Superior temporal gyrus (tissue), 1 donor: Measurements from ENCODE around the gene AOX1.
A peak's percentile ranks its signal among the peaks of the same experiment; 100 is the strongest.
"Not testable (repeated sequence)": the region's sequence is repeated elsewhere in the genome, so short reads cannot be mapped to it uniquely, and the experiment has no call there.

Experiments used
- DNase-seq: peaks from one replicate; pipeline ENCODE4 v3.0.0-alpha.2; 2016; ENCODE audit errors: extremely low spot score

Gene AOX1

DNA sequence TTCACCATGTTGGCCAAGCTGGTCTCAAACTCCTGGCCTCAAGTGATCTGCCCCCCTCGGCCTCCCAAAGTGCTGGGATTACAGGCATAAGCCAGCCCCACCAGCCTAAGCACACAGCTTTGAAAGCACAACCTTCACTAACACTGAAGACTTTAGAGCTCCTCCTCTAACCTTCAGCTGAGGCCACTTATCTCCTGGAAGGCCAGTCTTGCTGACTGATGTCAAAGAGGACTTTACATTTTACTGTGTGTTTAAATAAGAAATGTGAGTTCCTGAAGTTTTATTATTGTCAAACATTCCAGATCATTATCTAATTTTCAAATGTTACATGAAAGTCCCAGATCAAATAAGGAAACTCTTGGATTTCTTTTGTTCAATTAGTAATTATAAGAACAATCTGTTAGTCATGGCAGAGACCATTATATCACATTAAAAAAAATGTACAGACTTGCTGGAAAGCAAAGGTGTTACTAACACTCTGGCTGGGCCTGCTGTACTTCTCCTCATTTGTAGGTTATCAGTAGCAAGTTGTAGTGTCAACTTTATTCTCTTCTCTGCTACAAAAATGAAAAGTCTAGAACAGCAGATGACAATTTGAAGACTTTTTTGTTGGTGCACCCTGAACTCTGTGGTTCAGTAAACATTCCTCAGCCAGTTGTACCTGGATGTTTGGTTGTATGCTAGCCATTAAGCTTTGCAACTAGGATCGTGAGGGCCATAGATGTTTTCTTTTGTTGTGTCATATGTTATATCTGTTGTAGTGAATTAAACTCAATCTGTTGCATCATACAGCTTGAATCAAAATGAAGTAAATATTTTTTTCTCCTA, 80.0 kb downstream of the AOX1 start:
- no peak for DNase-seq

DNA sequence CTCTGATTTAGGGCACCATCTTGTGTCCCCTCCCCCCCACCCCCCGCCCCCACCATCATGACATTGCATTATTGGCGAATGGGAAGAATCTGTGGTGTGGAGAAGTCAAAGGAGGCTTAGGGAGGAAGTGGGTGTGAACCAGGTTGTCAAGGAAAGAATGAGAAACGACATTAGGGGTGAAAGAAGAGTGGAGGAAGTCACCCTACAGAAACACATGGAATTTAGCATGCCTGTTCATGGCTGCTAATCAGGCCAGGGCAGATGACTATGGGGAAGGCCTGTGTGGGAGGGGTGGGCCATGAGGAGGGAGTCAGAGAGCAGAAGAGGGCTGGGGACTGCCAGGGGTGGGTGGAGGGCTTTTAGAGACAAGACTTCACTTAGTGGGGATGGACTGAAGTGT, 81.6 kb downstream of the AOX1 start:
- no peak for DNase-seq

- no peak for DNase-seq
Observed at GRCh38 chr2:200668478-200668877, 82.7 kb downstream of the AOX1 start.

GRCh38 chr2:200669308-200669707, 83.5 kb downstream of the AOX1 start:
- no peak for DNase-seq

GRCh38 chr2:200670313-200670712, 84.5 kb downstream of the AOX1 start:
- no peak for DNase-seq

GRCh38 chr2:200670751-200671150, 84.9 kb downstream of the AOX1 start:
- DNase-seq, result no peak

- DNase-seq, result no peak
Observed at GRCh38 chr2:200673191-200673590, 87.4 kb downstream of the AOX1 start.

DNA sequence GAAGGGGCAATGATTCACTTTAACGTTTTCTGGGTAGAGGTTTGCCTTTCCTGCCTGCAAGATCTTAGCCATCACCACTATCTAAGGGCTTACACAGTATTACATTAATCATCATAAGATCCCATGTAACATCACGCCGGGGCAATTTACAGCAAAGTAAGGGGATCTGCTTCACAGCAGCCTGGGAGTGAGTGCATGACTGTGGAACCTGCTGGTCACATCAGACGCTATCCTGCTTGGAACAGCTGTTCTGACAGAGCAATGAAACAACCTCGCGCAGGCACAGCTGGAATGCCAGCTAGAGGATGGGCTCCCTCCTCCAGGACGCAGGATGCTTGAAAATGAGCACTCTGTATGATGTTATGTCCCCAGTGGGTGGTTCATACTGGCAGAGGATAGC, 89.0 kb downstream of the AOX1 start:
- no peak for DNase-seq

DNA sequence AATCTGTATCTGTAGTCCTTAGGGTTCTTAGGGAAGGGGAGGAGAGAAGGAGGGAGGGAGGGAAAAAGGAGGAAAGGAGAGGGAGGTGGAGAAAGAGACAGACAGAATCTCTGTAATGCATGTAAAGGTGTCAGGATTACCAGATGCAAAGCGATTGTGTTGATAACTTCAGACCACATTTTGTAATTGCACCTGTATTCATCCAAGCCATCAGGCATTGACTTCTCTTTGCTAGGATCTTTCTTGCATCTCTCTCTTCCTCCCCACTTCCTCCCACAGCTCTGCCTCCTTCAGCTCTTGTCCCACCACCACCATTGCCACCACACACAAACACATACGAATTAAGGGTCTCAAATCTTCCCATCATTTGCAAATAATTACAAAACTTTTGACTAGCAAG, 91.4 kb downstream of the AOX1 start:
- DNase-seq, result no peak

DNA sequence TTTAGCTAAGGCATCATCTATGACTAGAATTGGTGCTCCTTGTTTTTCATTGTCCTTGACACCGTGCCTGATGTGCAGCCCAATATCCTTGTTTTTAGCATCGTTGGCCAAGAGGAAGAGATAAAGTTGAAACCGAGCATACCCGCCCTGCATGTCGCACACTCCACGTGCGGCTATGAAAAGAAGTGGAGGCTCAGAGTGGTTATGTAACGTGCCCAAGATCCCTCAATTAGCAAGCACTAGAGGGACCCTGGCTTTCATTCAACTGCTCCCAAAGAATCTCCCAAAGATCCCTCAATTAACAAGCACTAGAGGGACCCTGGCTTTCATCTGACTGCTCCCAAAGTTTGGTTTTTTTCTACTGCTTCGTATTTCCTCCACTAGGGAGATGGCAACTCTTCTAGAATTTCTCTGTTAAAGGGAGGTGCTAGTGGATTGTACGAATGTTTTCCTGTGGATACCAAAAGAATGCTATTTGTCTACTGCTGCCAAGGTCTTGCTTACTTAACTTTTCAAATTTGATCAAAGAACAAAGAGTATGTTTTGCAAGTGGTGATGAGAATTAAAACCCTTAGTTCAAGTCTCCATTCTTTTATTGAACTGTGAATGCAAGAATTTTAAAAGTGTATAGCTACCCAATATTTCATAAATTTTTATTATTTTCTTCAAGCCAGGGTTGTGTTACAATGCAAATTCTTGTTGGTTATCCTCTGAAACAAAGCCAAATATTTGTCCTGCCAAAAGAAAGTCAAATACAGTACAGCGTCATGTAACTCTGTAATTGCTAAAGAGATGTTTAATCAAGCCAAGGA, 92.1 kb downstream of the AOX1 start:
- no peak for DNase-seq

DNA sequence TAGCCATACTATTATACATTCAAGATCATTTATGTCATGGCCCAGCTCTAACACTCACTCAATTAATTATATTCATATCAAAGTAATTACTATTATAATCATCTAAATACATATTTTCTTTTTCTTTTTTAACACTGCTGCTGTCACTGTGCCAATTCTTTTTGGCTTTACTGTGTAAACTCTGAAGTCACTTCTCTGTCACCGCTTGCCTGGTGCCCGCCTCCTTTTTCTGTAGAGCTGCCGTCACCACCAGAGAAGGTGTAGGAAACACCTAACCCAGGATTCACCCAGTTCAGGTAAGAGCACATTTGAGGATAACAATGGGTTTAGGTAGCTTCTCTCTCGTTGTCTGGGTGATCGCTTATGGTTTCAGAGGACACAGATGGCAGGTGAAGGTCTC, 93.3 kb downstream of the AOX1 start:
- DNase-seq, result no peak

DNA sequence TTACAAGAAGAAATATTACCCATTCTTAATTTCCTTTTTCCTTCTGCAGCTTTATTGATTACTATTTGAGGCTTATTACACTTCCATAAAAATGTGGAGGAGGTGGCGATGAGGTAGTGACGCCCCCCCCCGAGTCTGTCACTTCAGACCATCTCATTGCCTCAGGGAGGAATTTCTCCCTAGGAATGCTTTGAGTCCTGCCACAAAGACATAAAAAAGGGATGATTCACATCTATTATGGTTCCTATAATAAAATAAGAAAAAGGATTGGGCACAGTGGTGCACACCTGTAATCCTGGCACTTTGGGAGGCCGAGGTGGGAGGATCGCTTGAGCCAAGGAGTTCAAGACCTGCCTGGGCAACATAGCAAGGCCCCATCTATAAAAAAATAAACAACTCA, 93.7 kb downstream of the AOX1 start:
- DNase-seq, result no peak

- no peak for DNase-seq
Observed at GRCh38 chr2:200681697-200682096, 95.9 kb downstream of the AOX1 start.

DNA sequence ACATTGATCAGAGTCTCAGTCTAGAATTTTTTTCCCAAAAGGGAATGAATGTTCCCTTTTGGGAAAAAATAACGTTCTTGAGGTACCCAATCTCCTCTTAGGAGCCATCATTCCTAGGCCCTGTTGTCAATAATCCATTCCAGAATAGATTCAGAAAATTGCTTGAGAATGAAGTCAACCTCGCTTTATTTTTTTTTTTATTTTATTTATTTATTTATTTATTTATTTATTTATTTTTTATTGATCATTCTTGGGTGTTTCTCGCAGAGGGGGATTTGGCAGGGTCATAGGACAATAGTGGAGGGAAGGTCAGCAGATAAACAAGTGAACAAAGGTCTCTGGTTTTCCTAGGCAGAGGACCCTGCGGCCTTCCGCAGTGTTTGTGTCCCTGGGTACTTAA, 96.6 kb downstream of the AOX1 start:
- DNase-seq, result not testable (repeated sequence)

GRCh38 chr2:200687922-200688920, 102.4 kb downstream of the AOX1 start:
- DNase-seq, result no peak

DNA sequence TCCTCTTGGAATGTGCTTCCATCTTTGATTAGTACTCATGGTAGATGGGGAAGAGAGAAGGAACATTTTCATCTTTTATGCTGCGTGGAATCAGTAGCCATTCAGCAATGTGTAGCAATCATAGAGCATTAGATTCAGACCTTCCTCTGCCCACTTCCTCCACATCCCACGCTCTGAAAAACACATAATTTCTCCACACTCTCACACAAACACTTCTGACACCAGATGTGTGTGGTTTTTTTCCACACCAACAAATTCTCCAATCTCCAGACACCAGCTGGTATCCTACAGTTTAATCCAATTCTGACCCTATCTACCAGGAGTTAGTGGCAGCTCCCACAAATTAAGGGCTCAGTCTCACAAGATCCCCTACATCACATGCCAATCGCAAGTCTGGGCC, 103.3 kb downstream of the AOX1 start:
- DNase-seq, result no peak

GRCh38 chr2:200693836-200694470, 108.1 kb downstream of the AOX1 start:
- no peak for DNase-seq

- no peak for DNase-seq
Observed at GRCh38 chr2:200695191-200695590, 109.4 kb downstream of the AOX1 start.

DNA sequence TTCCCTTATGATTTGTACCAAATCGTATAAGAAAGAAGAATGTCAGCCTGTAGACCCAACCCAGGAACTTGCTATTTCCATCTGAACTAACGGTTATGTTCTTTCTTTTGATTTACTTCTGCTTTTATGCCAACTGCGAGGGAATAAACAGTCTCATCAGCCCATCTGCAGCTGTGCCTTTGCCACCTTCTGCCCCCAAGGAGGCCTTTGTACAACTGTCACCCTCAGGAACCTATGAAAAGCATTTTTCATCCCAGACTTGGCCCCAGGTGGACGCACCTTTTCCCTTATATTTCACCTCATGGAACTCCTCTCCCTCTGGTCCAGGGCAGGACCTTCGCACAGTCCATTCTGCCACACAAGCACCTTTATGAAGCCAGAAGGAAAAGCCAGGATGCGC, 109.8 kb downstream of the AOX1 start:
- DNase-seq, result no peak

- peak; percentile 43 for DNase-seq
Observed at GRCh38 chr2:200698217-200698616, 112.4 kb downstream of the AOX1 start.

GRCh38 chr2:200699310-200699709, 113.5 kb downstream of the AOX1 start:
- no peak for DNase-seq
